ENCODE results near the gene BRD2. TPM values are rescaled to one million over a fixed set of nuclear protein-coding genes. Genes with fewer than 3 reads are reported as not detected.
A peak's percentile ranks its signal among the peaks of the same experiment; 100 is the strongest.

Gene BRD2
- polyA plus RNA-seq, 1 donor, result 222 TPM

DNA sequence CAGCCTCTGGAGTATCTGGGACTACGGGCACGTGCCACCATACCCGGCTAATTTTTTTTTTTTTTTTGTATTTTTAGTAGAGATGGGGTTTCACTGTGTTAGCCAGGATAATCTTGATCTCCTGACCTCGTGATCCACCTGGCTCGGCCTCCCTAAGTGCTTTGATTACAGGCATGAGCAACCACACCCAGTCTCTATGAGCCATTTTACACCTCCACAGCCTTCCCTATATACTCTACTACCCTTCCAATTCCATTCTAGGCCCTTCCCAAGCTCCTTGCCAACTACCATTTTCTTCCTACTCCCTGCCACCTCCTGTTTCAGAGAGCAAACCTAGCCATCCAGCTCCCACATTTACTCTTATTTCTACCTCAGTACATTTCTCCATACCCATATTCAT is 7.8 kb upstream of the BRD2 start:
- Histone ChIP-seq H3K27ac (ENCODE audit: low read length) (no peak overlapping the region), H3K36me3 (ENCODE audit: control insufficient read depth, insufficient read depth, low read length) (no peaks in the 10 kb centered on the region), H3K4me1 (ENCODE audit: control insufficient read depth, insufficient read depth, low read length) (no peaks in the 10 kb centered on the region), H3K9me3 (ENCODE audit: control insufficient read depth, low read depth, low read length) (no peaks in the 10 kb centered on the region), H3K4me3 (ENCODE audit: low read length) (no peak overlapping the region), H3K27me3 (ENCODE audit: control insufficient read depth, insufficient read depth, low read length) (no peaks in the 10 kb centered on the region)
- WGBS (ENCODE audit: insufficient coverage, low lambda C conversion rate), result 80% methylated on average over 2 of the region's 5 CpGs
- no peak for DNase-seq

DNA sequence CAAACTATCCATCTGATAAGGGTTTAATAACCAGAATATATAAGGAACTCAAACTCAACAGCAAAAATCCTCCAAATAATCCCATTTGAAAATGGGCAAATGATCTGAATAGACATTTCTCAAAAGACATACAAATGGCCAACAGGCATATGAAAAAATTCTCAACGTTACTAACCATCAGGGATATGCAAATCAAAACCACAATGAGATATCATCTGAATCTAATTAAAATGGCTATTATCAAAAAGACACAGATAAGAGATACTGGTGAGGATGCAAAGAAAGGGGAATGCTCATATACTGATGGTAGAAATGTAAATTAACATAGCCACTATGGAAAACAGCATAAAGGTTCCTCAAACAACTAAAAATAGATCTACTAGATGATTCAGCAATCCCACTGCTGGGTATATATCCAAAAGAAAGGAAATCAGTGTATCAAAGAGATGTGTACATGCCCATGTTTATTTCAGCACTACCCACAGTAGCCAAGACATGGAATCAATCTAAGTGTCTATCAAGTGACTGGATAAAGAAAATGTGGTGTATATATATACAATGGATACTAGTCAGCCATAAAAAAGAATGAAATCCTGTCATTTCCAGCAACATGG is 6.1 kb upstream of the BRD2 start:
- Histone ChIP-seq H3K9me3 (ENCODE audit: control insufficient read depth, low read depth, low read length) (no peaks in the 10 kb centered on the region), H3K4me1 (ENCODE audit: control insufficient read depth, insufficient read depth, low read length) (peaks cover 4% of the 10 kb centered on the region), H3K27ac (ENCODE audit: low read length) (no peak overlapping the region), H3K36me3 (ENCODE audit: control insufficient read depth, insufficient read depth, low read length) (no peaks in the 10 kb centered on the region), H3K27me3 (ENCODE audit: control insufficient read depth, insufficient read depth, low read length) (no peaks in the 10 kb centered on the region), H3K4me3 (ENCODE audit: low read length) (no peak overlapping the region)
- WGBS (ENCODE audit: insufficient coverage, low lambda C conversion rate), result no CpG with 5 or more reads among the region's 1 CpG
- DNase-seq, result no peak

DNA sequence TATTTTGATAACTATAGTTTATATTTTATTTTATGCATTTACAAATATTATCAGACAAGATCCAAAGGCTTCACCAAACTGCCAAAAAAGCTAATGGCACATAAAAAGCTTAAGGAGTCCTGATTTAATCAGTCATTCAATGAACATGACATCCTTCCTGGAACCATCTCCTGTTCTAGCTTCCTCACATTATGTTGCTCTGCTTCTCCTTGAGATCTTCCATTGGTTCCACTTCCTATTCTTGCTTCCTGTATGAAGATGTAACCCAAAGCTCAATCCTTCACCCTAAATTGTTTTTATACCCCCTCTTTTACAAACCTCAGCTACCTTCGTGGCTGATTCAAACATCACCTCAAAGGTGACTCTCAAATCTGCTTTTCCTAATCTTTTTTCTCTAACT is 4.5 kb upstream of the BRD2 start:
- WGBS (ENCODE audit: insufficient coverage, low lambda C conversion rate), result 80% methylated on average over 1 of the region's 1 CpG
- H3K27me3 ChIP-seq (ENCODE audit: control insufficient read depth, insufficient read depth, low read length), result no peaks in the 10 kb centered on the region
- H3K36me3 ChIP-seq (ENCODE audit: control insufficient read depth, insufficient read depth, low read length), result no peaks in the 10 kb centered on the region
- DNase-seq, result no peak
- peaks cover 5% of the 10 kb centered on the region for H3K4me1 ChIP-seq (ENCODE audit: control insufficient read depth, insufficient read depth, low read length)
- no peaks in the 10 kb centered on the region for H3K9me3 ChIP-seq (ENCODE audit: control insufficient read depth, low read depth, low read length)
- no peak overlapping the region for H3K27ac ChIP-seq (ENCODE audit: low read length)
- no peak overlapping the region for H3K4me3 ChIP-seq (ENCODE audit: low read length)

DNA sequence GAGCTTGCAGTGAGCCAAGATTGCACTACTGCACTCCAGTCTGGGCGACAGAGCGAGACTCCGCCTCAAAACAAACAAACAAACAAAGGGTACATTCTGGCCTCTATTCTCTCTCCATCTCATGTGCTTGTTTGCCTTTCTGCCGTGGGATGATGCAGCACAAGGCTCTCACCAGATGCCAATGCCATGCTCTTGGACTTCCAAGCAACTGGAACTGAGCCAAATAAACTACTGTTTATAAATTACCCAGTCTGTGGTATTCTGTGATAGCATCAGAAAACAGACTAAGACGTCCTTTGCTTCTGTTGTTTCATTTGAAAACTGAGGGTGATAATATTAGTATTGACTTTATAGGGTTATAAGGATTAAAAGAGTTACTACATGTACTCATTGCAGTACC is 3.6 kb upstream of the BRD2 start:
- Histone ChIP-seq H3K9me3 (ENCODE audit: control insufficient read depth, low read depth, low read length) (no peaks in the 10 kb centered on the region), H3K4me3 (ENCODE audit: low read length) (no peak overlapping the region), H3K27ac (ENCODE audit: low read length) (no peak overlapping the region), H3K36me3 (ENCODE audit: control insufficient read depth, insufficient read depth, low read length) (no peaks in the 10 kb centered on the region), H3K4me1 (ENCODE audit: control insufficient read depth, insufficient read depth, low read length) (peaks cover 5% of the 10 kb centered on the region), H3K27me3 (ENCODE audit: control insufficient read depth, insufficient read depth, low read length) (no peaks in the 10 kb centered on the region)
- DNase-seq, result no peak
- WGBS (ENCODE audit: insufficient coverage, low lambda C conversion rate), result 90% methylated on average over 1 of the region's 5 CpGs

DNA sequence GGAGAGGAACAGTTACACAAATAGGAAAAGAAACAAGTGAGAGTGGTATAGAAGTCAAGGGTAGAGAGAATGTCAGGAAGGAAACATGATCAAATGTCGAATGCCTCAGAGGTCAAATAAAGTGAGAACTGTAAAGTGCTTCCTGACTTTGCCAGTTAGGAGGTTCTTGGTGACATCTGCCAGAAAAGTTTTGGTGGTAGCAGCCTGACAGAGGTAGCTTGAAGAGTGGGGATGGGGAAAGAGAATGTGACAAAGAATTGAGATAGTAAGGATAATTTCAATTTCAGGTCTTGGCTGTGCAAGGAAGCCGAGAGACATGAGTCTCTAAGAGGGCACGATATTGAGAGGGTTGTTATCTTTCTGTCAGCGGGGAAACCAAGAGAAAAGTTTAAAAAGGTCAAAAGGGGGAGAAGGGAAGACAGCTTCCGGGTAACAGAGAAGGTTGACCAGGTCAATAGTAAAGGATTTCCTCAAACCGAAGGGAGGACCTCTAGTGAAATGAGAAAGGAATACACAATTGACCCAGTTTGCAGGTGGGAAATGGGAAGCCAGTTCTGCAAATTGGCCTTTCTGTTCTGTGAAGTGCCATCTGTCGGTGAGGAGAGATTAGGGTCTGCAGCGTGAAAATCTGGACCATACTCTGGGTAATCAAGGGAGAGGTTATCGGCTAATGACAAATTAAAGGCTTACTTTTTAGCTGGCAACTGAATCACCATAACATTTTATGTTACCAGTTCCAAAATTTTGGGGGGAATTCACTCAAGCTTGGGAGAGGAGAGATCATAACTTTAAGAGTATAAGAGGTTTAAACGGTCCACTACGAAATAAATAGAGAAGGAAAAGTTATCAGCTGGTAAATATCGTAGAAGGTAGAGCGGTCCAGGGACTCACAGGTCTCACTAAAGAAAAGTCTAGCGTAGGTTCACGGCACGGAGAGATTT is 973 bp upstream of the BRD2 start:
- Histone ChIP-seq H3K36me3 (ENCODE audit: control insufficient read depth, insufficient read depth, low read length) (peaks cover under 1% of the 10 kb centered on the region), H3K9me3 (ENCODE audit: control insufficient read depth, low read depth, low read length) (no peaks in the 10 kb centered on the region), H3K27ac (ENCODE audit: low read length) (peak overlapping the region; percentile 89), H3K4me1 (ENCODE audit: control insufficient read depth, insufficient read depth, low read length) (peaks cover 5% of the 10 kb centered on the region), H3K27me3 (ENCODE audit: control insufficient read depth, insufficient read depth, low read length) (no peaks in the 10 kb centered on the region), H3K4me3 (ENCODE audit: low read length) (peak overlapping the region; percentile 85)
- 7% methylated on average over 6 of the region's 16 CpGs for WGBS (ENCODE audit: insufficient coverage, low lambda C conversion rate)
- peak in 1 of 2 donors; percentile 52 for DNase-seq

DNA sequence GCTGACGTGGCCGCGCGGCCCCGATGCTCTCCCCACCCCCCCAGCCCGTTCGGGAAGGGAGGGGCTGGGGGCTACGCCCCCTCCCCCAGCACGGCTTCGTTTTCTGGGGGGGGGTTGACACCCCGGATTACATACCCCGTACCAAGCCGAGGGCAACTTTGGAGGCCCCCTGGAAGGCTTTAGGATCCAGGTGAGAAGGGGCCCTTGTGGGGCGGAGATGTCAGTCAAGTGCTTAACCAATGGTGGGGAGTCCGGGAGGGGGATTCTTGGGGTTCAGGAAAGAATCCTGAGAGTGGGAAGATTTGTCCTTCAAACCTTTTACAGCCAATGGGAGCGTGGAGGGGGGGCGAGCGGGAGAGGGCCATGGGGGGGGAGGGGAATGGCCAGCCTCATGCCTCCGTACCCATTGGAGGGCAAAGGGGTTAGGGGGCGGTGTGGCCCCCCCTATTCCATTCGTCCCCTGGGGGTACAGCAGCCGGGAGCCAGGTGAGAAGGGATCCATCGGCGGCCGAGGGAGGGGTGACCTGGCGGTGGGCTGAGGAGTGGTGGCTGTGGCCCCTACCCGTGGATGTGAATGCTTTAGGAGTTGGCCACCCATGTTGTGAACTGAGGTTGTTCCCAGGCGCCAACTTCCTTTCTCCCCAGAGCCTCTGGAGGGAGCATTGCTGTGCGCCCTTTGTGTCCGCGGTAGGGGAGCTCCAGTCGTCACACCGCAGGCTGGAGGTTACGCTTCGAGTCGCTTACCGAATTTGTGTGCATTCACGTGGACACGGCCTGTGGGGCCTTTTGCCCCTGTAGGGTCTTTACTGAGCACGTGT is 682 bp downstream of the BRD2 start:
- peaks cover 13% of the 10 kb centered on the region for H3K36me3 ChIP-seq (ENCODE audit: control insufficient read depth, insufficient read depth, low read length)
- WGBS (ENCODE audit: insufficient coverage, low lambda C conversion rate), result no CpG with 5 or more reads among the region's 40 CpGs
- H3K4me1 ChIP-seq (ENCODE audit: control insufficient read depth, insufficient read depth, low read length), result peaks cover 5% of the 10 kb centered on the region
- no peaks in the 10 kb centered on the region for H3K9me3 ChIP-seq (ENCODE audit: control insufficient read depth, low read depth, low read length)
- H3K27me3 ChIP-seq (ENCODE audit: control insufficient read depth, insufficient read depth, low read length), result no peaks in the 10 kb centered on the region
- peak overlapping the region; percentile 89 for H3K27ac ChIP-seq (ENCODE audit: low read length)
- peak overlapping the region; percentile 85 for H3K4me3 ChIP-seq (ENCODE audit: low read length)
- DNase-seq, result peak; percentile 71 to 88

DNA sequence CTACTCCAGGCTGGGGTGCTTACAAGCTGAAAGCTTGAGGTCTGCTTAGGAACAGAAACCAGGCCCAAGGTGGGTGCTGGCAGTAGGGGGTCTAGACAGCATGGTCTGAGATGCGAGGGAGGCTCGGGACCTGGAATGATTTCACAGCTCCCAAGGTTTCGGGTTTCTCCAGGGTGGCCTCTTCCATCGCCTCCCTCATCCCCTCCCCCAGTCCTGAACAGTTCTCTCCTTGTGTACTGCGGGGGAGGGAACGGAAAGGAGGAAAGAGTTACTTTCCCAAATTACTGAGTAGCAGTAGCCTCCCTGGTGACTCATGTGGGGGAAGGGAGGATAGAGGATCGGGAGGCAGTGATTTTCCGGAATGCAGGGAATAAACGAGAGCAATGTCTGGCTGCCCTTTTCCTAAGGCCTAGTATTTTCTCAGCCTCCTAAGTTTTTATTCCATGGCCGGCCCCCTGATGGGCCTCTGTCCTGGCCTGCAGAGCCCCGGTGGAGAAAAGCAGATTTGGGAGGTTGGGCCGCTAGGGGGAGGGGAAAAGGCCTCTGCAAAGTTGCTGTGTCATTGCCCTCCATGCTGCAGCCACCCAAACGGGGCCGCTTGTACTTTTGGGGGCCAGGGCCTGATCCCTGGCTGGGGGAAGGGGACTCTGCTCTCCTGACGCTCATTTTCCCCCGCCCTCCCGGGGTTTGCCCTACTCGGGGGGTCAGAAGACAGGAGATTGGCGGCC is 1.5 kb downstream of the BRD2 start:
- WGBS (ENCODE audit: insufficient coverage, low lambda C conversion rate), result no CpG with 5 or more reads among the region's 19 CpGs
- peak overlapping the region; percentile 89 for H3K27ac ChIP-seq (ENCODE audit: low read length)
- DNase-seq, result peak; percentile 67 to 87
- H3K27me3 ChIP-seq (ENCODE audit: control insufficient read depth, insufficient read depth, low read length), result no peaks in the 10 kb centered on the region
- peaks cover 21% of the 10 kb centered on the region for H3K36me3 ChIP-seq (ENCODE audit: control insufficient read depth, insufficient read depth, low read length)
- H3K4me1 ChIP-seq (ENCODE audit: control insufficient read depth, insufficient read depth, low read length), result peaks cover 5% of the 10 kb centered on the region
- peak overlapping the region; percentile 85 for H3K4me3 ChIP-seq (ENCODE audit: low read length)
- no peaks in the 10 kb centered on the region for H3K9me3 ChIP-seq (ENCODE audit: control insufficient read depth, low read depth, low read length)

DNA sequence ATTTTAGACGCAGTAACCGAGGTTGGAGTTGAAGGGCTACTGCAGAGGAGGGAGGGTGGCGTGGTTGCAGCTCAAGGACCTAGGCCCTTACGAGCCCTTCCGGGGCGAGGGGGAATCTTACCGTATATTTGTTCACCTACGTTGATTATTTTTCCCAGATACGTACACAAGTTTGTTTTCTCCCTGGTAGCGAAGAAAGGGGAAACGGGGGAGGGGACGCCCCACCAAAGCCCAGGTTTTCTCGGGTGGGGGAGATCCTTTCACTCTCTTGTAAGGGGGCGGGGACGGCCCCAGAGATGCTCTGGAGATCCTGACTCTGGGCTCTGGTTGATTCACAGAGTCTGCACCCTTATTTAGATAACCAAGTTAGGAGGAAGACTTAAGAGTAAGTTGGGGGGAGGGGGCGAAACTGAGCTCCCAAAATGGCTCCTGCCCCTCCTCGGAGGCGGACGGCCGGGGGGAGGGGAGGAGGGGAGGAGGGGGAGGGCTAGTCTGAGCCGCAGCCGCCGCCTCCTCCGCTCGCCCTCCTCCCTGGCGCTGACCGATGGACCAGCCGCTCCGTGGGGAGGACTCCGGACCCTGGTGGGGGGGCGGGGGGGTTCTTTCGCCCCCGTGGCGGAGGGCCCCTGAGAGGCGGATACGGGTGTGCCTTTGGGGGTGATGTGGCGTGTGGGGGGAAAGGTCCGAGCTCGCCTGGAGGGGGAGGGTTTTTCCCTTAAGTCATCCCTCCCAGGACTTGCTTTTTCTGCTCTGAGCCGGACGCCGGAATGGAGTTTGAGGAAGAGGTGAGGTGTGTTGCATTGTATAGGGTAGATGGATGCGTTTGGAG is 2.2 kb downstream of the BRD2 start:
- Histone ChIP-seq H3K9me3 (ENCODE audit: control insufficient read depth, low read depth, low read length) (no peaks in the 10 kb centered on the region), H3K4me3 (ENCODE audit: low read length) (peak overlapping the region; percentile 85), H3K36me3 (ENCODE audit: control insufficient read depth, insufficient read depth, low read length) (peaks cover 28% of the 10 kb centered on the region), H3K27me3 (ENCODE audit: control insufficient read depth, insufficient read depth, low read length) (no peaks in the 10 kb centered on the region), H3K27ac (ENCODE audit: low read length) (peak overlapping the region; percentile 89), H3K4me1 (ENCODE audit: control insufficient read depth, insufficient read depth, low read length) (peaks cover 9% of the 10 kb centered on the region)
- DNase-seq, result peak; percentile 84 to 94
- 0% methylated on average over 1 of the region's 43 CpGs for whole genome bisulfite sequencing (ENCODE audit: insufficient coverage, low lambda C conversion rate)

DNA sequence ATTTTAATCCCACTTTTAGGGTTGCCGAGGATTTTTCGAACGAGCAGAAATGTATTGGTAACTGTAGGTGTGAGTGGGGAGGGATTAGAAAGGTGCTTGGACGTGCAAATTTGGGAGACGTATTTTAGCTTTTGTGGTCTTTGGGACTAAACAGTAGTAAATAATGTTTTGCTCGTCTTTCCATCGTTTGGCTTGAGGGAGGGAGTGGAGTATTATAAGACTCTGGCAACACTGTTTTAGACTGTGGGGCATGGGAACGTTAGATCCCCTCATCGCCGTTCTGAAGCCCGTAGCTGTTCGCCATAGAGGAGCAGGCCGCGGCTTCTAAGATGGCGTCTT is 2.8 kb downstream of the BRD2 start:
- H3K9me3 ChIP-seq (ENCODE audit: control insufficient read depth, low read depth, low read length), result no peaks in the 10 kb centered on the region
- peak overlapping the region; percentile 89 for H3K27ac ChIP-seq (ENCODE audit: low read length)
- WGBS (ENCODE audit: insufficient coverage, low lambda C conversion rate), result no CpG with 5 or more reads among the region's 15 CpGs
- DNase-seq, result no peak
- H3K36me3 ChIP-seq (ENCODE audit: control insufficient read depth, insufficient read depth, low read length), result peaks cover 34% of the 10 kb centered on the region
- H3K4me3 ChIP-seq (ENCODE audit: low read length), result peak overlapping the region; percentile 85
- peaks cover 14% of the 10 kb centered on the region for H3K4me1 ChIP-seq (ENCODE audit: control insufficient read depth, insufficient read depth, low read length)
- no peaks in the 10 kb centered on the region for H3K27me3 ChIP-seq (ENCODE audit: control insufficient read depth, insufficient read depth, low read length)
